Small intestine (tissue), 7 donors: ENCODE results near the gene PTPN21. TPM values are rescaled to one million over a fixed set of nuclear protein-coding genes. Genes with fewer than 3 reads are reported as not detected.

Experiments used
- DNase-seq, 2 donors: peaks; one replicate each; pipeline versions ENCODE4 v3.0.0 to v3.0.0-alpha.2; 2013
- FAIRE-seq: peaks from 2 replicates; lab custom pipeline; 2012; peaks lifted over from hg19 to GRCh38; lab: Jason Lieb, UNC
- H3K27ac ChIP-seq, 3 donors: one replicate each; pipeline ENCODE4 v1.5.1; 2013; ENCODE audit warnings: low read length in 2 of 3, mild to moderate bottlenecking in 2 of 3, control low read depth in 1 of 3, inconsistent platforms in 1 of 3, low read depth in 1 of 3, moderate library complexity in 1 of 3
- H3K27me3 ChIP-seq, 3 donors: one replicate each; pipeline ENCODE4 v1.6.1; 2013; ENCODE audit warnings: low read length in 3 of 3, inconsistent platforms in 1 of 3; ENCODE audit not compliant: control insufficient read depth in 3 of 3, insufficient read depth in 3 of 3
- H3K36me3 ChIP-seq, 3 donors: one replicate each; pipeline ENCODE4 v1.6.1; 2013; ENCODE audit warnings: low read length in 3 of 3, inconsistent platforms in 1 of 3, low read depth in 1 of 3, mild to moderate bottlenecking in 1 of 3, moderate library complexity in 1 of 3; ENCODE audit not compliant: control insufficient read depth in 3 of 3, insufficient read depth in 2 of 3
- H3K4me1 ChIP-seq, 3 donors: one replicate each; pipeline ENCODE4 v1.6.1; 2013; ENCODE audit warnings: low read length in 2 of 3, inconsistent platforms in 1 of 3, low read depth in 1 of 3, mild to moderate bottlenecking in 1 of 3, moderate library complexity in 1 of 3; ENCODE audit not compliant: control insufficient read depth in 3 of 3, insufficient read depth in 2 of 3
- H3K4me3 ChIP-seq, 3 donors: one replicate each; pipeline ENCODE4 v1.5.1; 2013; ENCODE audit warnings: low read length in 3 of 3, control low read depth in 1 of 3, inconsistent platforms in 1 of 3, low read depth in 1 of 3, mild to moderate bottlenecking in 1 of 3, moderate library complexity in 1 of 3
- H3K9me3 ChIP-seq, 2 donors: one replicate each; pipeline ENCODE4 v1.6.1; 2013; ENCODE audit warnings: low read depth in 1 of 2, low read length in 1 of 2; ENCODE audit not compliant: control insufficient read depth in 2 of 2, insufficient read depth in 1 of 2
- WGBS, 3 donors: extraction: QIAGEN DNeasy Blood & Tissue Kit; methylation state at CpG; one replicate each; pipeline ENCODE4 v1.1.7; 2013; 5-methylcytosine and 5-hydroxymethylcytosine counted together
- polyA plus RNA-seq, 4 donors: library from polyadenylated mRNA; stranded (reverse) in 3 of 4; unstranded in 1 of 4; fragments of 200-250 nt in 3 of 4; fragments of 120-200 nt in 1 of 4; gene quantifications; one replicate each; pipeline versions ENCODE4 v1.2.1 to v1.2.3, GENCODE V29; 2013
- donor health status: healthy with polysubstance abuse.
- donor health status: control.
- donor health status: control.
- donor health status: Bipolar disorder and iron deficiency.
- donor health status: healthy.

Gene PTPN21
- polyA plus RNA-seq, 4 donors, result 4.7 to 14.3 (median 9.2) TPM

GRCh38 chr14:88551094-88551870 is 3.5 kb downstream of the PTPN21 start:
- 4 to 10% (median 10%) methylated on average over 43 to 50 of the region's 50 CpGs for WGBS, 3 donors
- peaks cover 0 to 33% (median 4%) of the 10 kb centered on the region in 3 donors for H3K4me1 ChIP-seq
- FAIRE-seq, result no peak

GRCh38 chr14:88550078-88550477 is 4.7 kb downstream of the PTPN21 start:
- H3K27ac ChIP-seq, result no peak overlapping the region
- no peaks in the 10 kb centered on the region for H3K9me3 ChIP-seq
- no peak for FAIRE-seq
- no peak for DNase-seq
- H3K36me3 ChIP-seq, result peaks cover 0 to 9% (median 8%) of the 10 kb centered on the region in 3 donors
- no peak overlapping the region for H3K4me3 ChIP-seq
- 92 to 97% (median 95%) methylated on average over 15 of the region's 15 CpGs for WGBS, 3 donors
- H3K4me1 ChIP-seq, result peaks cover 0 to 27% (median 4%) of the 10 kb centered on the region in 3 donors
- peaks cover 0 to 11% (median 0%) of the 10 kb centered on the region in 3 donors for H3K27me3 ChIP-seq

More at GRCh38 chr14:88551094-88551870, 3.5 kb downstream of the PTPN21 start:
- DNase-seq, result peak; percentile 83 to 91
- H3K27me3 ChIP-seq, result peaks cover 0 to 17% (median 0%) of the 10 kb centered on the region in 3 donors
- H3K9me3 ChIP-seq, result no peaks in the 10 kb centered on the region
- H3K4me3 ChIP-seq, result peak overlapping the region; percentile 34 to 68 (median 39)
- H3K27ac ChIP-seq, result peak overlapping the region in 1 of 3 donors; percentile 33
- H3K36me3 ChIP-seq, result peaks cover 0 to 8% (median 8%) of the 10 kb centered on the region in 3 donors

GRCh38 chr14:88547386-88547780 is 7.4 kb downstream of the PTPN21 start:
- Histone ChIP-seq H3K9me3 (no peaks in the 10 kb centered on the region), H3K36me3 (peaks cover 0 to 10% (median 8%) of the 10 kb centered on the region in 3 donors), H3K4me3 (no peak overlapping the region), H3K27me3 (peaks cover 0 to 6% (median 0%) of the 10 kb centered on the region in 3 donors), H3K27ac (peak overlapping the region in 1 of 3 donors; percentile 4), H3K4me1 (peaks cover 2 to 23% (median 4%) of the 10 kb centered on the region in 3 donors)
- WGBS, 3 donors, result 81 to 86% (median 84%) methylated on average over 3 of the region's 3 CpGs
- DNase-seq, result no peak
- FAIRE-seq, result no peak

GRCh38 chr14:88546621-88547385 is 8.0 kb downstream of the PTPN21 start:
- FAIRE-seq (no peak), DNase-seq (no peak)
- 43 to 55% (median 55%) methylated on average over 4 of the region's 4 CpGs for WGBS, 3 donors
- Histone ChIP-seq H3K27ac (no peak overlapping the region), H3K4me1 (peaks cover 2 to 17% (median 4%) of the 10 kb centered on the region in 3 donors), H3K9me3 (no peaks in the 10 kb centered on the region), H3K36me3 (peaks cover 0 to 10% (median 8%) of the 10 kb centered on the region in 3 donors), H3K4me3 (no peak overlapping the region), H3K27me3 (peaks cover 0 to 1% (median 0%) of the 10 kb centered on the region in 3 donors)

DNA sequence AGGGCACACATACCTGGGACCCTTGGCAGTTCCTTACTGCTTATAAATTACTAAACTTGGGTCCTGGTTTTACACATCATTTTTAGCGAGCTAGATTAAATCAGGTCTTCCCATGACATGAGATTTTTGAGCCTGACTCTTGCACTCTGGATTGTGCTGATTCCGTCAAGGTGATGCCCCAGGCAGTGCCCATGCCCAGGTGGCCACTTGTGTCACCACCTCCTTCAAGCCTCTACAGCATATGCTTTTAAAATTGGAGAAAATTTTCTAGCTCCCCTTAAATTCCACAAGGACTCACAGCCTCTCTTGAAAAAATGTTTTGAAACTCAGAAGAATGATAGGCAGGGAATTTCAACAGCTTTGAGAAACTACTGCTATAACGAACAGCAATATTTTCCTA is 9.6 kb downstream of the PTPN21 start:
- 91 to 93% (median 92%) methylated on average over 3 of the region's 3 CpGs for WGBS, 3 donors
- FAIRE-seq (no peak), DNase-seq (no peak)
- Histone ChIP-seq H3K27me3 (no peaks in the 10 kb centered on the region), H3K4me1 (peaks cover 0 to 8% (median 2%) of the 10 kb centered on the region in 3 donors), H3K4me3 (no peak overlapping the region), H3K27ac (no peak overlapping the region), H3K9me3 (no peaks in the 10 kb centered on the region), H3K36me3 (peaks cover 0 to 10% (median 6%) of the 10 kb centered on the region in 3 donors)

DNA sequence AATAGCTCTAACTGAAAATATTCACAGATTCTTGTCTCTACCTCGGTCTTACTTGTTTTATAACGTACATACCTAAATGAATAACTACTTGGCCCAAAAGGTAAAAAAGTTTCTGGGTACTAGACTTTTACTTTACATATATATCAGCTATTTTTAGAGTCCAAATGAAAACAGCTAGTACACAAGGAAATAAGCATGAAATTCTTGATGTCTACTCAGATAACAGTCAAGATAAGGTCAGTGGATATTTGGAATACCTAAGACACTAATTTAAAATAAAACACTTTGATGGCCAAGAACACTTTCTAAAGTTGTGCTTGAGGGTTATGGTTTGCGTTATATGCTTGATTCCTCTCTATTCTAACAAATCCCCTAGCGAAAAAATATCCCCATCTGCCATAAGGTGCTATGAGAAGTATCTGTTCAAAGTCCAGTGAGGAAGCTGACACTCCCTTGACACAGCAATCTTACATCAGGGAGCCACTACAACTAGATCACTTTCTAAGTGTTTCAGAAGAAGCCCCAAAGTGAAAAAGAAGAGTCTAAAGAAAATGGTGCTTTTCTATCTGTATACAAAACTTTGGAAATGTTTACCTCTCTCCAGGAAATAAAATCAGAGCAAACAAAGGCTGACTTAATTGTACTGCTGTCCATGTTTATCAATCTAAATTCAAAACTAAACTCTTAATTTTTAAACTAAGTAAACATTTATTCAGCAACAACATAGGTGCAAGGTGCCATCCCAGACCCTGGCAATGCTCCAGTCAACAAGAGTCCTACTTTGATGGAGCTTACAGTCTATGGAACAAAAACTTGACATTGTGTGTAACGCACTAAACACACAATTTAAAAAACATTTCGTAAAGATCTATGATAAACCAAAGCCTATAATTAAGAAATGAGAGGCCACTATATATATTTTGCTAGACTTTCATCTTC is 11.7 kb downstream of the PTPN21 start:
- Histone ChIP-seq H3K27me3 (no peaks in the 10 kb centered on the region), H3K4me1 (peaks cover 0 to 8% (median 3%) of the 10 kb centered on the region in 3 donors), H3K36me3 (peaks cover 0 to 7% (median 0%) of the 10 kb centered on the region in 3 donors), H3K4me3 (no peak overlapping the region), H3K9me3 (no peaks in the 10 kb centered on the region), H3K27ac (peak overlapping the region; percentile 41 to 59 (median 43))
- FAIRE-seq (no peak), DNase-seq (peak; percentile 70 to 79)
- 58 to 72% (median 69%) methylated on average over 6 of the region's 6 CpGs for WGBS, 3 donors

DNA sequence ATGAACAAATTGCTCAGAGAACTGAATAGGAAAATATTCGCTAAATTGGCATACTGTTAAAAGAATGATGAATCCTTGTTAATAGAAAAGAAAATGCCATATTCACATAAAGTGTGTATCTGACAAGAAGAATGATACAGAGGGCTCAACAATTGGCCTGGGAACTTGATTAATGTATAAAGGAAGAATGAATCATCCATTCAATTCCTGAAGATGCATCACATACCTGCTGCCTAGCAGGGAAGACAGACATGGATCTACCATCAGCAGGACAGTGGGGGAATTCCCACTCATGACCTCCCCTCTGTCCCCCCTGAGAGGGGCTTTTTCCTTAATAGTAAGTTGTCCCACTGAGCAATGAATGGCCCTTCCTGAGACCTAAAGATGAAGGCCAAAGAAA is 13.5 kb downstream of the PTPN21 start:
- H3K36me3 ChIP-seq, result peaks cover 0 to 2% (median 0%) of the 10 kb centered on the region in 3 donors

More for the DNA sequence above, 13.5 kb downstream of the PTPN21 start:
- no peak overlapping the region for H3K4me3 ChIP-seq
- H3K4me1 ChIP-seq, result peaks cover 0 to 8% (median 4%) of the 10 kb centered on the region in 3 donors
- no peak overlapping the region for H3K27ac ChIP-seq
- WGBS, 3 donors, result 92 to 98% (median 97%) methylated on average over 1 of the region's 1 CpG
- FAIRE-seq (no peak), DNase-seq (no peak)
- H3K27me3 ChIP-seq, result no peaks in the 10 kb centered on the region
- no peaks in the 10 kb centered on the region for H3K9me3 ChIP-seq
